ENCODE results near the gene GAR1. TPM values are rescaled to one million over a fixed set of nuclear protein-coding genes. Genes with fewer than 3 reads are reported as not detected.

The GAR1 gene
- total and polyA plus RNA-seq, 9 of the 15 experiments (the other 6 are each of a cell fraction or from before 2014, with no cell fraction given) = 35.7 to 194 (median 68.2) TPM

- TF ChIP-seq, protein P1, sequence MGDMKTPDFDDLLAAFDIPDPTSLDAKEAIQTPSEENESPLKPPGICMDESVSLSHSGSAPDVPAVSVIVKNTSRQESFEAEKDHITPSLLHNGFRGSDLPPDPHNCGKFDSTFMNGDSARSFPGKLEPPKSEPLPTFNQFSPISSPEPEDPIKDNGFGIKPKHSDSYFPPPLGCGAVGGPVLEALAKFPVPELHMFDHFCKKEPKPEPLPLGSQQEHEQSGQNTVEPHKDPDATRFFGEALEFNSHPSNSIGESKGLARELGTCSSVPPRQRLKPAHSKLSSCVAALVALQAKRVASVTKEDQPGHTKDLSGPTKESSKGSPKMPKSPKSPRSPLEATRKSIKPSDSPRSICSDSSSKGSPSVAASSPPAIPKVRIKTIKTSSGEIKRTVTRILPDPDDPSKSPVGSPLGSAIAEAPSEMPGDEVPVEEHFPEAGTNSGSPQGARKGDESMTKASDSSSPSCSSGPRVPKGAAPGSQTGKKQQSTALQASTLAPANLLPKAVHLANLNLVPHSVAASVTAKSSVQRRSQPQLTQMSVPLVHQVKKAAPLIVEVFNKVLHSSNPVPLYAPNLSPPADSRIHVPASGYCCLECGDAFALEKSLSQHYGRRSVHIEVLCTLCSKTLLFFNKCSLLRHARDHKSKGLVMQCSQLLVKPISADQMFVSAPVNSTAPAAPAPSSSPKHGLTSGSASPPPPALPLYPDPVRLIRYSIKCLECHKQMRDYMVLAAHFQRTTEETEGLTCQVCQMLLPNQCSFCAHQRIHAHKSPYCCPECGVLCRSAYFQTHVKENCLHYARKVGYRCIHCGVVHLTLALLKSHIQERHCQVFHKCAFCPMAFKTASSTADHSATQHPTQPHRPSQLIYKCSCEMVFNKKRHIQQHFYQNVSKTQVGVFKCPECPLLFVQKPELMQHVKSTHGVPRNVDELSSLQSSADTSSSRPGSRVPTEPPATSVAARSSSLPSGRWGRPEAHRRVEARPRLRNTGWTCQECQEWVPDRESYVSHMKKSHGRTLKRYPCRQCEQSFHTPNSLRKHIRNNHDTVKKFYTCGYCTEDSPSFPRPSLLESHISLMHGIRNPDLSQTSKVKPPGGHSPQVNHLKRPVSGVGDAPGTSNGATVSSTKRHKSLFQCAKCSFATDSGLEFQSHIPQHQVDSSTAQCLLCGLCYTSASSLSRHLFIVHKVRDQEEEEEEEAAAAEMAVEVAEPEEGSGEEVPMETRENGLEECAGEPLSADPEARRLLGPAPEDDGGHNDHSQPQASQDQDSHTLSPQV (IDR thresholded peaks at IDR 0.05) = 0 out of 2 replicates have a peak, but pooled peaks have one; percentile 21
- no peak for TF ChIP-seq GABPB2 (CRISPR knock-in tag; conservative IDR thresholded peaks at IDR 0.05)
- TF ChIP-seq TAF9B (IDR thresholded peaks at IDR 0.05; ENCODE audit: partially characterized antibody) = peak; percentile 61
- TF ChIP-seq POLR2AphosphoS2 (IDR thresholded peaks at IDR 0.05; ENCODE audit: low read length) = no peak
- peak; percentile 61 for TF ChIP-seq CTBP1 (IDR thresholded peaks at IDR 0.05; ENCODE audit: borderline replicate concordance)
- no peak for TF ChIP-seq MTF1 (CRISPR knock-in tag; IDR thresholded peaks at IDR 0.05; ENCODE audit: borderline replicate concordance)
- TF ChIP-seq PCBP2 (IDR thresholded peaks at IDR 0.05; ENCODE audit: low read depth, low read length, poor library complexity, severe bottlenecking) = no peak
- TF ChIP-seq PHF21A (IDR thresholded peaks at IDR 0.05; ENCODE audit: borderline replicate concordance, low read depth) = no peak
- TF ChIP-seq NELFE (IDR thresholded peaks at IDR 0.05; ENCODE audit: insufficient read depth, insufficient read length) = no peak
- peak; percentile 96 for TF ChIP-seq KLF13 (tag; IDR thresholded peaks at IDR 0.05; ENCODE audit: borderline replicate concordance, low read depth)
- TF ChIP-seq ZNF431 (CRISPR knock-in tag; IDR thresholded peaks at IDR 0.05) = peak; percentile 57; the same call in 1 of the 2 replicates
- TF ChIP-seq POLR2B (IDR thresholded peaks at IDR 0.05; ENCODE audit: low read depth, partially characterized antibody) = peak; percentile 87
- no peak for TF ChIP-seq GTF3C2 (IDR thresholded peaks at IDR 0.05; ENCODE audit: borderline replicate concordance, extremely low read depth, insufficient read length)
- no peak for TF ChIP-seq ZNF436 (CRISPR knock-in tag; IDR thresholded peaks at IDR 0.05)
- TF ChIP-seq CREBBP (IDR thresholded peaks at IDR 0.05; ENCODE audit: low read depth, low read length) = no peak
- 0 out of 2 replicates have a peak, but pooled peaks have one; percentile 56 for TF ChIP-seq ZC3H11A (IDR thresholded peaks at IDR 0.05; ENCODE audit: low read depth, low read length)
- TF ChIP-seq CGGBP1 (CRISPR knock-in tag; IDR thresholded peaks at IDR 0.05) = peak; percentile 85; the same call in 1 of the 2 replicates
- TF ChIP-seq ZKSCAN1 (IDR thresholded peaks at IDR 0.05; ENCODE audit: low read depth, low read length) = peak; percentile 19; the same call in 1 of the 2 replicates
- peak in 1 of 2 experiments; percentile 61; a peak in 1 of 4 replicates for TF ChIP-seq RCOR1 (IDR thresholded peaks at IDR 0.05; ENCODE audit: borderline replicate concordance in 1 of 2, low read depth in 2 of 2, low read length in 2 of 2)
- peak; percentile 65 for TF ChIP-seq TCF3 (CRISPR knock-in tag; IDR thresholded peaks at IDR 0.05)
Observed at GRCh38 chr4:109815151-109816081, at the start of gene GAR1 (continued).

All from K562 (cell line).